OCI-LY3 (cell line): ENCODE results near the gene STRADB.

Source experiments
- CTCF ChIP-seq: fragments of 200-600, 300-600 bp; sonication (generic); IDR thresholded peaks from 2 replicates; pipeline ENCODE4 v1.5.1; 2014; ENCODE audit warnings: antibody characterized with exemption, low read length, low read depth
- EZH2phosphoT487 ChIP-seq: fragments of 200-600 bp; shearing (Covaris generic); IDR thresholded peaks from 2 replicates; pipeline ENCODE4 v1.6.1; 2018; ENCODE audit warnings: antibody characterized with exemption, mixed run types, low read depth

GRCh38 chr2:201413552-201413951, 38.0 kb upstream of the STRADB start:
- TF ChIP-seq CTCF (no peak), EZH2phosphoT487 (no peak)
